ENCODE data around the gene SPDYE2B.
"Not testable (repeated sequence)": the region's sequence is repeated elsewhere in the genome, so short reads cannot be mapped to it uniquely, and the experiment has no call there.

DNA sequence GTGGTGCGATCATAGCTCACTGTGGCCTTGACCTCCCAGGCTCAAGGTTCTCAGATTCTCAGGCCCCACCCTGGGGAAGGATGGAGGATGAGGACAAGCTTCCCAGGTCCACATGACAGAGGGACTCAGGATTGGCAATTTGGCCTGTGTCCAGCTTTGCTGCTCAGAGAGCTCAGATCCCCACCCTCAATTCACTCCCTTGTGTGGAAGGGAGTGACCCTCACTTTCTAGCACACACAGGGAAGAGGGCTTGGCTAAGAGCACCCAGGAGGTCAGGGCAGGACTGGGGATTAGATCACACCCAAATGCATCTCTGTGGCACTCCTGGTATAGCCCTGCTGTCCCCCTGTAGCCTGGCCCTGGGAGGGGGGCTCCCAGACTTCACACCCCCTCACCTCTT lies 6.7 kb upstream of the SPDYE2B start:
- TF ChIP-seq EZH2 (IDR thresholded peaks at IDR 0.05; ENCODE audit: insufficient read depth, poor library complexity, severe bottlenecking); EZH2phosphoT487 (IDR thresholded peaks at IDR 0.05; ENCODE audit: insufficient read depth, low read depth): not testable (repeated sequence)

All from GM23248 (cell line).